ENCODE results near the gene NOP14.

NOP14 gene

GRCh38 chr4:2893772-2894171 lies 69.4 kb downstream of the NOP14 start:
- Histone ChIP-seq H4K20me1 (ENCODE audit: insufficient read depth, low read length) (no peaks in the 10 kb centered on the region), H3K9ac (ENCODE audit: low read depth, low read length) (no peak overlapping the region), H3K4me2 (ENCODE audit: insufficient read depth, low read length) (no peak overlapping the region), H3K36me3 (ENCODE audit: insufficient read depth, low read length) (peaks cover 66% of the 10 kb centered on the region), H3K27me3 (ENCODE audit: insufficient read depth, low read length, poor library complexity) (no peaks in the 10 kb centered on the region), H3K4me1 (ENCODE audit: insufficient read depth, low read length) (no peaks in the 10 kb centered on the region), H3K9me3 (ENCODE audit: insufficient read depth, low read length, severe bottlenecking) (no peaks in the 10 kb centered on the region), H3K4me3 (ENCODE audit: low read depth in 1 of 2, low read length in 2 of 2) (no peak overlapping the region), H2AFZ (ENCODE audit: low read depth, low read length) (no peak overlapping the region), H3K27ac (ENCODE audit: low read length) (no peak overlapping the region), H3K79me2 (ENCODE audit: insufficient read depth, low read length) (no peaks in the 10 kb centered on the region)
- ATAC-seq (ENCODE audit: insufficient read depth, low read depth) (no peak), DNase-seq (no peak)
- TF ChIP-seq CTCF (IDR thresholded peaks at IDR 0.05; ENCODE audit: borderline replicate concordance, extremely low read depth, low read length, poor library complexity, severe bottlenecking) (no peak), EZH2 (IDR thresholded peaks at IDR 0.05; ENCODE audit: borderline replicate concordance, low read depth, low read length, severe bottlenecking) (no peak)

DNA sequence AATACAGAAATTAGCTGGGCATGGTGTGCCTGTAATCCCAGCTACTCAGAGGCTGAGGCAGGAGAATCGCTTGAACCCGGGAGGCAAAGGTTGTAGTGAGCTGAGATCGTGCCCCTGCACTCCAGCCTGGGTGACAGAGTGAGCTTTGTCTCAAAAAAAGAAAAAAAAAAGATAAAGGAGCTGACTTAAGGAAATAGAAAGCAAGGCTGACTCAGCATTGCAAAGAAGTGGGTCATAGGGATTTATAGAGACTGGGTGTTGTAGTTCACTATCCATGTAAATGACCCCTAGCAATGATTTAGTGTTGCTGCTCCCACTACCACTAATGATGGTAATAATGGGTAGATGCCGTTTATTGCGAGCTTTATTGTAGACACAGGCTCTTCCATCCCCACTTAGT lies 71.9 kb downstream of the NOP14 start:
- peaks cover 3% of the 10 kb centered on the region; the same call in 1 of the 2 replicates for H3K79me2 ChIP-seq (ENCODE audit: insufficient read depth, low read length)
- peaks cover 59% of the 10 kb centered on the region for H3K36me3 ChIP-seq (ENCODE audit: insufficient read depth, low read length)

DNA sequence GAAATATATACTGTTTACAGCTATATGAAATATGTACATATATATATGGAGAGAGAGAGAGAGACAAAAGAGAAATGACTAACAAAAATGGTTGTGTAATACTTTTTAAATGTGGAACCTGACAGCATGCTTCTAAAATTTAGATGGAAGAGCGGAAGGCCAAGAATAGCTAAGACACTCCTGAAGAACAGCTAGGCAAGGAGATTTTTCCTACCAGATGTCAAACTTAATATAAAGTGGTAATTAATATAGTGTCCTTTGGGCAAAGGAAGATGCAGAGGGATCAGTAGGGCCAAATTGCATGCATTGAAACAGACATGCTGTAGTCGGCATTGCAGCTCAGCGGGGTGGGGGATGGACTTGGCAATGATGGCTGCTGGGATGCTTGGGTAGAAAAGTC lies 74.3 kb downstream of the NOP14 start:
- TF ChIP-seq EZH2 (IDR thresholded peaks at IDR 0.05; ENCODE audit: borderline replicate concordance, low read depth, low read length, severe bottlenecking) (no peak), CTCF (IDR thresholded peaks at IDR 0.05; ENCODE audit: borderline replicate concordance, extremely low read depth, low read length, poor library complexity, severe bottlenecking) (no peak)
- H4K20me1 ChIP-seq (ENCODE audit: insufficient read depth, low read length) = 0 out of 2 replicates have a peak, but pooled peaks cover 3% of the 10 kb centered on the region

More for the DNA sequence above, 71.9 kb downstream of the NOP14 start:
- H3K4me2 ChIP-seq (ENCODE audit: insufficient read depth, low read length) = no peak overlapping the region
- H4K20me1 ChIP-seq (ENCODE audit: insufficient read depth, low read length) = no peaks in the 10 kb centered on the region
- no peak overlapping the region for H3K4me3 ChIP-seq (ENCODE audit: low read depth in 1 of 2, low read length in 2 of 2)
- DNase-seq = no peak
- H3K4me1 ChIP-seq (ENCODE audit: insufficient read depth, low read length) = no peaks in the 10 kb centered on the region
- H3K9me3 ChIP-seq (ENCODE audit: insufficient read depth, low read length, severe bottlenecking) = no peaks in the 10 kb centered on the region
- H2AFZ ChIP-seq (ENCODE audit: low read depth, low read length) = no peak overlapping the region
- TF ChIP-seq CTCF (IDR thresholded peaks at IDR 0.05; ENCODE audit: borderline replicate concordance, extremely low read depth, low read length, poor library complexity, severe bottlenecking) = no peak
- TF ChIP-seq EZH2 (IDR thresholded peaks at IDR 0.05; ENCODE audit: borderline replicate concordance, low read depth, low read length, severe bottlenecking) = no peak
- H3K27me3 ChIP-seq (ENCODE audit: insufficient read depth, low read length, poor library complexity) = no peaks in the 10 kb centered on the region
- no peak for ATAC-seq (ENCODE audit: insufficient read depth, low read depth)
- no peak overlapping the region for H3K9ac ChIP-seq (ENCODE audit: low read depth, low read length)
- H3K27ac ChIP-seq (ENCODE audit: low read length) = no peak overlapping the region

More for the DNA sequence above, 74.3 kb downstream of the NOP14 start:
- H3K4me2 ChIP-seq (ENCODE audit: insufficient read depth, low read length) = no peak overlapping the region
- no peaks in the 10 kb centered on the region for H3K4me1 ChIP-seq (ENCODE audit: insufficient read depth, low read length)
- DNase-seq = no peak
- peaks cover 57% of the 10 kb centered on the region for H3K36me3 ChIP-seq (ENCODE audit: insufficient read depth, low read length)
- no peak overlapping the region for H3K4me3 ChIP-seq (ENCODE audit: low read depth in 1 of 2, low read length in 2 of 2)
- H3K9me3 ChIP-seq (ENCODE audit: insufficient read depth, low read length, severe bottlenecking) = no peaks in the 10 kb centered on the region
- no peak overlapping the region for H3K9ac ChIP-seq (ENCODE audit: low read depth, low read length)
- no peaks in the 10 kb centered on the region for H3K27me3 ChIP-seq (ENCODE audit: insufficient read depth, low read length, poor library complexity)
- H2AFZ ChIP-seq (ENCODE audit: low read depth, low read length) = no peak overlapping the region
- no peak for ATAC-seq (ENCODE audit: insufficient read depth, low read depth)
- H3K79me2 ChIP-seq (ENCODE audit: insufficient read depth, low read length) = peaks cover 6% of the 10 kb centered on the region
- no peak overlapping the region for H3K27ac ChIP-seq (ENCODE audit: low read length)
